Spinal cord (tissue), 10 donors: Measurements from ENCODE around the gene ZDHHC6. TPM values are rescaled to one million over a fixed set of nuclear protein-coding genes. Genes with fewer than 3 reads are reported as not detected.
"Not testable (repeated sequence)": the region's sequence is repeated elsewhere in the genome, so short reads cannot be mapped to it uniquely, and the experiment has no call there.

Experiments used
- DNase-seq, 6 donors: peaks; one replicate each; pipeline versions ENCODE4 v3.0.0 to v3.0.0-alpha.2; 2013 to 2015; ENCODE audit warnings: low spot score in 6 of 6, low read depth in 4 of 6
- H3K27ac ChIP-seq: one replicate; pipeline ENCODE4 v1.5.1; 2013; ENCODE audit warnings: low read depth, low read length, control low read depth
- H3K27me3 ChIP-seq: one replicate; pipeline ENCODE4 v1.6.1; 2013; ENCODE audit warnings: low read length; ENCODE audit not compliant: control insufficient read depth, insufficient read depth
- H3K36me3 ChIP-seq: one replicate; pipeline ENCODE4 v1.6.1; 2013; ENCODE audit warnings: low read length; ENCODE audit not compliant: control insufficient read depth, insufficient read depth
- H3K4me1 ChIP-seq: one replicate; pipeline ENCODE4 v1.6.1; 2013; ENCODE audit warnings: low read length; ENCODE audit not compliant: control insufficient read depth, insufficient read depth
- H3K4me3 ChIP-seq: one replicate; pipeline ENCODE4 v1.5.1; 2013; ENCODE audit warnings: low read depth, low read length, control low read depth
- H3K9me3 ChIP-seq: one replicate; pipeline ENCODE4 v1.6.1; 2013; ENCODE audit warnings: low read length; ENCODE audit not compliant: control insufficient read depth, insufficient read depth
- WGBS: methylation state at CpG from one replicate; pipeline ENCODE4 v1.1.5; 2013; ENCODE audit warnings: missing lambda C conversion rate; ENCODE audit not compliant: insufficient coverage; 5-methylcytosine and 5-hydroxymethylcytosine counted together
- polyA plus RNA-seq, 2 donors: library from polyadenylated mRNA; unstranded; fragments of 120-200 nt; gene quantifications; one replicate each; pipeline ENCODE4 v1.2.1, GENCODE V29; 2013; ENCODE audit not compliant: insufficient read length in 2 of 2
- total RNA-seq, 2 donors: library from RNA; depleted of rRNA in 1 of 2; stranded (reverse); fragments of 120-200 nt in 1 of 2; fragments of >200 nt in 1 of 2; gene quantifications; one replicate each; pipeline versions ENCODE4 v1.2.3 to v1.2.4, GENCODE V29; 2013 to 2014
- donor health status: healthy.

ZDHHC6 gene
- total and polyA plus RNA-seq, 4 donors = 33.0 to 49.0 (median 40.9) TPM

DNA sequence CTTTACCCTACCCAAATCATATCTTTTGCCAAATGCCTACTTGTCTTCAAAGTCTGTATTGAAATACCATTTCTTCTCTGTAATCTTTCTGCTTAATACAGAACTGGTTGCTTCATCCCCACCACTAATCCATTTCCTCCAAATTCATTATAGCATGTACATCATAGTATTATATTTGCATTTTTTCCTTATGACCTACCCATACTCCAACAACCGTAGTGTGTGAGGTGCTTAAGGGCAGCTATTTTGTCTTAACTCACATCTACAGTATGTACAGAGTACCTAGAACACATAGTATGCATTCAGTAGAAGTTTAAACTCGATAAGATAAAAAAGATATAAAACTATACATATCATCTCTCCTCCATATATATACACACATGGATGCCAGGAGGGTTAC is 49.1 kb downstream of the ZDHHC6 start:
- H3K4me1 ChIP-seq = no peaks in the 10 kb centered on the region
- no peaks in the 10 kb centered on the region for H3K27me3 ChIP-seq
- H3K36me3 ChIP-seq = no peaks in the 10 kb centered on the region
- H3K4me3 ChIP-seq = no peak overlapping the region
- no peak for DNase-seq
- WGBS = no CpG with 5 or more reads among the region's 2 CpGs
- no peaks in the 10 kb centered on the region for H3K9me3 ChIP-seq
- H3K27ac ChIP-seq = no peak overlapping the region

DNA sequence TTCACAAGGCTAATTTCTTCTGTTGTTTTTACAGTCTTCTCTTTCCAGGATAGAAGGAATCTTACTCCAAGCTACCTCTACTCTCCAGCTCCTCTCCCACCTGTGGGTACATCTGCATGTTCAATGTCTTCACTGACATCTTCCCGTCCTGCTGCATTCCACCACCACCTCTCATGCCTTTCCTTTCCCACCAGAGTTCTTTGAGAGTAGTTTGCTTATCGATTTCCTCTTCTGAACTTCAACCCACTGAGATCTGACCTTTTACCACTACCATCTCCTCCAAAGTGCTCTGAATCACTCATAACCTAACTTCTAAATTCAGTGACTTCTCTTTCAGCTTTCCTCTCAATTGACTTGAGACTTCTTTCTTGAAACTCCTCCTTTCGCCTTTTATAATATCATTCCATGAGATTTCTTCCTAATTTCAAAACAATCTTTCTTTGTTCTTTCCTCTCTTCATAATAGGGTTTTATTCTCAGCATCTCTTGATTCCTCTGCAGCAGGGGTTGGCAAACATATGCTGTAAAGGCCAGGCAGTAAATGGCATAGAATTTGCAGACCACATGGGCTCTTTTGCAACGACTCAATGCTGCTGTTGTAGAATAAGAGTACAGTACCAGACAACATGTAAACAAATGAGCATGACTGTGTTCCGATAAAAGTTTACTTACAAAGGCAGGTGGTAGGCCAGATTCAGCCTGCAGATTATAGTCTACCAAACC is 50.7 kb downstream of the ZDHHC6 start:
- no peak for DNase-seq
- Histone ChIP-seq H3K4me3 (no peak overlapping the region), H3K27me3 (no peaks in the 10 kb centered on the region), H3K36me3 (no peaks in the 10 kb centered on the region), H3K4me1 (no peaks in the 10 kb centered on the region), H3K9me3 (no peaks in the 10 kb centered on the region), H3K27ac (no peak overlapping the region)
- WGBS = 75% methylated on average over 4 of the region's 5 CpGs

DNA sequence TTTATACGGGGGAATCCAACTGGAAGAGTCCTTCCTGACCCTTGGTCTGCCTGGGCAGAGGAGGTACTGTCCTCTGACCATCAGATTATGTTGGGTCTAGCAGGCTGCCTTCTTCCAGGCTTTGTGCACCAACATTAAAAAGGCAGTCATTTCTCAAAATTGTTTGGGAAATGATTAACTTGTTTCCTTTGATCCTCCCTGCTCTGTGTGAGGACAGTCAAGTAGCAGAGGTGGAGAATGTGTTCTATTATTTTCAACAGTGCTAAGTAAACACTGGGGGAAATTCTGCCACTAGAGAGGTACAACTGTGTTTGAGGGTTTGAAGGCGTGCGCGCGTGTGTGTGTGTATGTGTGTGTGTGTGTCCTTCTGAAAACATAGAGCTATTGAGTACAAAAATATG is 52.2 kb downstream of the ZDHHC6 start:
- 89% methylated on average over 1 of the region's 5 CpGs for WGBS

DNA sequence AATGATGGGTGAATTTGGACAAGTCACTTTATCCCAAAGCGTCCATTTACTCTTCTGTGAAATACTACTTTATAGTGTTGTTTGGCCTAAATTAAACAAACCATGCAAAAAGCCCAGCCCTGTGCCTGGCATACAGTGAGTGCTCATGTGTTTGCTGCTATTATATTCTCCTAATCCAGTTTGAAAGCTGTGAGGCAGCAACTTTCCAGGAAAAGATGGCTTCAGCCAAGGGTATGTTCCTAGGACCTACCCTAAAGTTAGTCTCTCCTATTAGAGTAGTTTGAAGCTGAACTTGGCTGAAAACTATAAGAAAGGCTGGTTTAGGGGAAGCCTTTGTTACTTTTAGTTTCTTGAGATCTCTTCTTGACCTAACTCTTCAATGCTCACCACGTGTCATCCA is 52.9 kb downstream of the ZDHHC6 start:
- H3K27ac ChIP-seq = no peak overlapping the region
- no peaks in the 10 kb centered on the region for H3K36me3 ChIP-seq
- no peaks in the 10 kb centered on the region for H3K4me1 ChIP-seq
- no peaks in the 10 kb centered on the region for H3K27me3 ChIP-seq
- no peaks in the 10 kb centered on the region for H3K9me3 ChIP-seq
- WGBS = no CpG with 5 or more reads among the region's 2 CpGs
- no peak overlapping the region for H3K4me3 ChIP-seq
- no peak for DNase-seq

More for the DNA sequence above, 52.2 kb downstream of the ZDHHC6 start:
- no peak overlapping the region for H3K27ac ChIP-seq
- H3K36me3 ChIP-seq = no peaks in the 10 kb centered on the region
- no peaks in the 10 kb centered on the region for H3K4me1 ChIP-seq
- H3K9me3 ChIP-seq = no peaks in the 10 kb centered on the region
- H3K27me3 ChIP-seq = no peaks in the 10 kb centered on the region
- DNase-seq = no peak
- no peak overlapping the region for H3K4me3 ChIP-seq

- Histone ChIP-seq H3K36me3 (no peaks in the 10 kb centered on the region), H3K27ac (no peak overlapping the region), H3K9me3 (no peaks in the 10 kb centered on the region), H3K27me3 (no peaks in the 10 kb centered on the region), H3K4me1 (no peaks in the 10 kb centered on the region), H3K4me3 (no peak overlapping the region)
- no CpG with 5 or more reads among the region's 1 CpG for WGBS
- no peak for DNase-seq
Observed at GRCh38 chr10:112393341-112393740, 53.4 kb downstream of the ZDHHC6 start.

DNA sequence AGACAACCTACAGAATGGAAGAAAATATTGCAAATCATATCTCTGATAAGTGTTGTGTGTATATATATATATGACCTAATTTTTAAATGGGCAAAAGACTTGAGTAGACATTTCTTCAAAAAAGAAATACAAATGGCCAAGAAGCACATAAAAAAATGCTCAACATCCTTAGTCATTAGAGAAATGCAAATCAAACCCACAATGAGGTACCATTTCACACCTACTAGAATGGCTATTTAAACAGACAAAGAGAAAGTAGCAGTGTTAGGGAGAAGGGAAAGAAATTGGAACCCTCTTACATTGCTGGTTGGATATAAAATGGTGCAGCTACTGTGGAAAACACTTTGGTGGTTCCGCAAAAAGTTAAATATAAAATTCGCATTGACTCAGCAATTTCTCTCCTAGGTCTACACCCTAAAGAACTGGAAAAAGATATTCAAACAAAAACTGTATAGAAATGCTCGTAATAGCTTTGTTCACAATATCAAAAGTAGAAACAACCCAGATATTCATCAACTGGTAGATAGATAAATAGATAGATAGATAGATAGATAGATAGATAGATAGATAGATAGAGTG is 56.5 kb downstream of the ZDHHC6 start:
- WGBS = no CpG with 5 or more reads among the region's 3 CpGs
- H3K4me3 ChIP-seq = no peak overlapping the region
- H3K4me1 ChIP-seq = no peaks in the 10 kb centered on the region
- H3K27ac ChIP-seq = no peak overlapping the region
- no peaks in the 10 kb centered on the region for H3K9me3 ChIP-seq
- no peaks in the 10 kb centered on the region for H3K27me3 ChIP-seq
- no peaks in the 10 kb centered on the region for H3K36me3 ChIP-seq
- DNase-seq = no peak

DNA sequence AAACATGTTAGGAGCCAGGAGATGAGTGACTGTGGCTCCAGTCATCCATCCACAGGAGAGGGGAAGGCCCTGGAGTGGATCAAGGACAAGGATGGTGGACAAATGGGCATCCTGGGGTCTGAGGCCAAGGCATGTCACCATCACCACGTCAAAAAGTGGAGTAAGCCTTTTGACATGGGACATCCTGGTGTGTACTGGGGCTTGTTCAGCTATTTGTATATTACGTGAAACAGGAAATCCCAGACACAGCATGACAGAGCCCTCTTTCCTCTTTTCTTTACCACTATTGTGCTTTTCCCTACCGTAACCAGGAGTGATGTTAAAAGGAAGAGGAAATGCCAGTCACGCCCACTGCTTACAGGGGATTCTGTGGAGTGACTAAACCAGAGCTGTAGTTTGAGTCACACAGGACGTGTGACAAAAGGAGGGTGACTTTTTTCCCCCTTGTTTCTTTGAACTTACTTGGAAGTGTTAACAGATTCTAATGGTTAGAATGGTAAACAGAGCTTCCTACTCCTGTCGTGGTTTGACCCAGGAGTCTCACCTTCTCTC is 57.4 kb downstream of the ZDHHC6 start:
- no peaks in the 10 kb centered on the region for H3K9me3 ChIP-seq
- no peak overlapping the region for H3K27ac ChIP-seq
- H3K36me3 ChIP-seq = no peaks in the 10 kb centered on the region
- no peak for DNase-seq
- no peaks in the 10 kb centered on the region for H3K27me3 ChIP-seq
- H3K4me1 ChIP-seq = no peaks in the 10 kb centered on the region
- H3K4me3 ChIP-seq = no peak overlapping the region
- WGBS = 54% methylated on average over 2 of the region's 6 CpGs

DNA sequence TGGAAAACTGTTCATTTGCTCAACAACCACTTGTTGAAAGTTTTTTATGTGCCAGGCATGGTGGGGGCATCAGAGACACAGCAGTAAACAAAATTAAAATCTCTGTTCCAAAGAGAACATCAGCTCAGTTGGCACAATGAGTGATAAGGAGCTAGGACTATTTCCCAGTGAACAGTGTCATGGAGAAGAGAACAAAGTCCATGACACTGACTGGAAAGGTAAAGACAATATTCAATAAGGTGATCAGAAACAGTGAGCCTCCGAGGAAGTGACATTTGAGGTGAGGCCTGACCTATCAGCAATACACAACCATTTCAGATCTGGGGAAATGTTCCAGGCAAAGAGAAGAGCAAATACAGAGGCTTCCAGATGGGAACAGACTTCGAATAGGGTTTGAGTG is 58.2 kb downstream of the ZDHHC6 start:
- no CpG with 5 or more reads among the region's 2 CpGs for WGBS
- no peaks in the 10 kb centered on the region for H3K36me3 ChIP-seq
- H3K4me3 ChIP-seq = no peak overlapping the region
- DNase-seq = no peak
- H3K9me3 ChIP-seq = no peaks in the 10 kb centered on the region
- H3K4me1 ChIP-seq = no peaks in the 10 kb centered on the region
- H3K27me3 ChIP-seq = no peaks in the 10 kb centered on the region
- no peak overlapping the region for H3K27ac ChIP-seq

DNA sequence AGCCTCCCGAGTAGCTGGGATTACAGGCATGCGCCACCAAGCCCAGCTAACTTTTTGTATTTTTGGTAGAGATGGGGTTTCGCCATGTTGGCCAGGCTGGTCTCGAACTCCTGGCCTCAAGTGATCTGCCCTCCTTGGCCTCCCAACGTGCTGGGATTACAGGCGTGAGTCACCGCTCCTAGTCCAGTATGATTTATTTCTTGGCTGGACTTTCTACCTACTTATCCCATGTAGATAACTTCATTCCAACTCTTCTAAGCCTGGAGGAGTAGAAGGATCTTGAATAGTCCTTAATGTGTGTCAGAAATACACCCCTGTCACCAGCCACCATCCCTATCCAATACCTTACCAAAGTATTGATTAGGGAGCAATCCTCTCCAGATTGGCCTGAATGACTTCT is 58.7 kb downstream of the ZDHHC6 start:
- WGBS = 84% methylated on average over 5 of the region's 7 CpGs

DNA sequence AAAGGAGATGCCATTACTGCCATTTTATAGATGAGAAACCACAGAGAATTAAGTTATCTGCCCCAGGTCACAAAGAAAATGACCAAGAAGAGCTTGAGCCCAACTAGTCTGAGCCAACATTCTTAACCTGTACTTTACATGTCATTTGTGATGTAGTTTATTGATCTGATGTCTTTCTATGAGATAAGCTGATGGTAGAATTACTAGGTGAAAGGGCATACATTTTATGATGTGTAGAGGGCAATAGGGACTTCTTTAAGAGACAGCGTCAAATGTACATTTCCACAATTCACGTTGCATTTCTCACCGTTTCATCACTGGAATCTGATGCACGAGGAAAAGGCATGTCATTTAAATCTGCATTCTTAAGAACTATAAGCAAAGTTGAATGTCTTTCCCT is 61.5 kb downstream of the ZDHHC6 start:
- WGBS = no CpG with 5 or more reads among the region's 4 CpGs

More for the DNA sequence above, 58.7 kb downstream of the ZDHHC6 start:
- DNase-seq, H3K9me3 ChIP-seq, H3K4me1 ChIP-seq, H3K4me3 ChIP-seq, H3K27ac ChIP-seq, H3K36me3 ChIP-seq, H3K27me3 ChIP-seq: not testable (repeated sequence)

More for the DNA sequence above, 61.5 kb downstream of the ZDHHC6 start:
- Histone ChIP-seq H3K4me1 (no peaks in the 10 kb centered on the region), H3K4me3 (no peak overlapping the region), H3K36me3 (no peaks in the 10 kb centered on the region), H3K9me3 (no peaks in the 10 kb centered on the region), H3K27ac (no peak overlapping the region), H3K27me3 (no peaks in the 10 kb centered on the region)
- no peak for DNase-seq
